GM19455 (cell line): ENCODE data around the gene ELFN1.

Experiments
- ATAC-seq: cut with Tn5 transposase; IDR thresholded peaks from one replicate; pipeline ENCODE4 v1.9.1; 2021; ENCODE audit not compliant: unreplicated experiment

Gene ELFN1

DNA sequence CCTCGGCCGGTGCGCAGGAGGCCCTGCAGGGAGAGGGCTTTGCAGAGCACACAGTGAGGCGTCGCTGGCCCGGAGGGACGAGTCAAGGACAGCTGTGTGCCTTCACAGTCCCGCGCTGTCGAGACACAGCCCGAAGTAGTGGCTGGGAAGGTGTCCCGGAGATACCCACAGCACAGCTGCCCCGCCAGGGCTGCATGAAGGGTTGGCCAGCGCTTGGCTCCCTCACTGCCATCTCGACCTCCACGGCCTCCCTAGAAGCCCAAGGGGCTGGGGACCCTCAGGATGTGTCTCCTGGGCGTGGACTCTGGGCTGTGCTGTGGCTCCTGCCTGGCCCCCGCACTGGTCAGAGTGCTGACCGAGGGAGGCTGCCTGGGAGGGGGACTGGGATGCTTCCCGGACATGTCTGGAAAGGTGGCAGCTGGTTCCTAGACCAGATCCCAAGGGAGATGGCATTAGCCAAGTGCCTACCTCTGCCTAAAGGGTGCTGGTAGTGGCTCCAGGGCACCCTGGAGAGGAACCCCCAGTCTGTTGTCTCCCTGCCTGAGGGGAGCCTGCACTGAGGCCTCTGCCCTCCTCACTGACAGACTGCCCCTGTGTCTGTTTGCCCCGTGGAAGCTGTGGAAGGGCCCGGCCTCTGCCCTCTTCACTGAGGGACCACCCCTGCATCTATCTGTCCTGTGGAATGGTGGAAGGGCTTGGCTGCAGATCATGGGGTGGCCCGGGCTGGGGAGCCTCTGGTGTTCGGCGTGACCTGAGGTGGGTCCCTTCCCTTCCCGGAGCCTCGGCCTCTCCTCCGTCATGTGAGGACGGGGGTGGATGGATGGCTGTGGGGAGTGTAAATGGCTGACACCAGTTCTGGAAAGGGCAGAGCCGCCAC, 5.8 kb downstream of the ELFN1 start:
- no peak for ATAC-seq

DNA sequence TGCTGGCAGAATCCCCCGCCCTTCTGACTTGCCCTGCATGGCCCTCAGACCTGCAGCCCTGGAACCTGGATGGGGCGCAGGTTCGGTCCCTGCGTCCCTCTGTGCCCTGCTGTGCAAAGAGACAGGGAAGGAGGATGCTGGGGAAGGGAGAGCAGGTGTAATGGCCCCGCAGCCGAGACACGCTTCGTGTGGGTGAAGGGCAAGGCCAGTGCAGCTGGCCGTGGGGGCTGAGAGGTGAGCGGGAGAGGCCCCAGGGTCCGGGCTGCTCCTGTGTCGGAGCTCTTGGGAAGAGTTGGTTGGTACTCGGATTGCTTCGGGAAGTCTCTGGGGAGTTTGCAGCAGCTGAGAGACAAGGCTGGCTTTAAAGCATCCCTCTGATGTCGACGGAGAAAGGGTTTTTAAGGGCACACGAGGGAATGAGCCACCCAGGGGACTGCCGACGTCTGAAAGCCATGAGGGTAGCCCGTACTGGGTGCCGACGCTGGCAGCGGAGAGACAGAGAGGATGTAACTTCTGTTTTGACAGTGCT, 6.5 kb downstream of the ELFN1 start:
- ATAC-seq = no peak

DNA sequence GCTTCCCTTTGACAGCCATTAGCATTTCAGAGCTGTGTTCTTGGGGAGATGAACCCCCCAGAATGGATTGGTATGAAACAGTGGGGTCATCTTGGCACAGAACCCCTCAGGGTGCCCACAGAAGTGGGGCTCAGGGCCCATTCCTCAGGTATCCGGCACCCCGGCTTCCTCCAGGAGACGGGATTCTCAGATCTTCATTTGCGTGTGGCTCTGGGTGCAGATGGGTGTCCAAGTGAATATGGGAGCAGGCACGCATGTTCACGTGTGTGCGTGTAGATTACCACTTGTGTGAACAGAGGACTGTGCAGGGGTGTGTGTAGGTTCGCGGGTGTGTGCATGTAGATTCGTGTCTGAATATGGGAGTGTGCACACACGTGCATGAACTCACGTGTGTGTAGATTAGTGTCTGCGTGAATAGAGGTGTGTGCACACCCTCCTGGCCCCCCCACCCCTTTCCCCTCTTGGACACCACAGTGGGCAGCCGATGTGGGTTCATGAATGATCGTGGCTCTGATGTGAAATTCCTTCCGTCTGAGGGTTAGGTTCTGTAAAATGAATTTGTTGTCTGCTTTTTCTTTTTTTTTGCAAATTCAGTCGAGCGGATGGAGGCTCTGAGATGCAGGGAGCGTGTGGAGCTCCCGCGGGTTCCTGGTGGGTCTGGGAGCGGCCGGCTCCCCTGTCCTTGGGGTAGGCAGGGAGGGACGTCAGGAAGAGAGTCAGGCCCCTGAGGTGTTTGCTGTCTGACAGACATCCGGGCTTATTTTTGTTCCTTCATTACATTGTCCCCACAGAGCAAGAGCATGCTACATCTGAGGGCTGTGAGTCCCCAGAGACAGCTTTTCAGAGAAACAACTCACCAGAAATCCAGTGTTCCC, 7.4 kb downstream of the ELFN1 start:
- ATAC-seq = no peak

DNA sequence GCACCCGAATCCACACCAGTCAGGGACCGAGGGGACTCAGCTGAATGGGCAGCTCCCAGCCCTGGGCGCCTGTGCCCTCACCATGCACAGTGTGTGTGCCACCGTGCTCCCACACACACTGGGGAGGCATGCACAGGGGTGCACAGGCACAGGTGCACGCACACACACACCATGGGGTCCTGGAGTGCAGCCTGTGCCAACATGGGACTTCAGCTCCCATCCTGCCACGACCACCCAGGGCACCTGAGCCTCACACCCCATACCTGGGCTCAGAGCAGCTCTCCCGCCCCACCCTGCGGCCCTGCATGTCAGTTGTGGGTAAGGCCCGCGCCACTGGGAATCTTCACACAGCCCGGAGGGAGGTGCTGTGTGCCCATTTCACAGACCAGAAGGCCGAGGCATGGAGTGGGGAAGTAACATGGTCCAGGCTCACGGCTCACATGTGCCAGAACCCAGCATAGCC, 8.0 kb downstream of the ELFN1 start:
- no peak for ATAC-seq

DNA sequence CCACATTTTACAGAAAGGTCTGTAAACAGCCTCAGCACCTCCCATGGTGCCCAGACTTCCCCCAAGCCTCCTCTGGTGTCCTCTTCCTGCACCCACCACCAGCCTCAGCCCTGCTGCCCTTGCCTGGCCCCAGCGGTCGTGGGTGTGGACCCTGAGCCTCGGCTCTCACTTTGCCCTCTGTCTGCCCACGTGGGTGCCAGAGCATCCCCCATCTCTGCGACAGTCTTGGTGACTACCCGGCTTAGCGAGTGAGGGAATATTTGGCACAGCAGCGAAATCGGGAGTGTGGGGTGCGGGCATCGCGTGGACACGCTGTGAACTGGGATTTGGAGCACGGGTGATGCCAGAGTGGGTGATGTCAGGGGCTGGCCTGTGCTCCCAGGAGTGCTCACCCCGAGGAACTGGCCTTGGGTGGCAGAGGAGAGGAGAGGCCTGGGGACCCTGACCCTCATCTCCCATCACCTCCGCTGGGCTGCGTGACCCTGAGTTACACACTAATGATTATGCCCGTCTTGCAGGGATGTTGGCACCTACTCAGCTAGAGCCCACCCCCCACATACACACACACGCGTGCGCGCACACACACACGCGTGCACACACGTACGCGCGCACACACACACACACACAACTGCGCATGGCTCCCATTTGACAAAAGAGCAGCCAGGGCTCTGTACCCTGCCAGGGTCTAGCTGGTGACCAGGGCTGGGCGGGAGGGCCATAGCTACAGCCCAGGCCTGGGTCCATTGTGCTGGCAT, 8.7 kb downstream of the ELFN1 start:
- ATAC-seq = no peak

DNA sequence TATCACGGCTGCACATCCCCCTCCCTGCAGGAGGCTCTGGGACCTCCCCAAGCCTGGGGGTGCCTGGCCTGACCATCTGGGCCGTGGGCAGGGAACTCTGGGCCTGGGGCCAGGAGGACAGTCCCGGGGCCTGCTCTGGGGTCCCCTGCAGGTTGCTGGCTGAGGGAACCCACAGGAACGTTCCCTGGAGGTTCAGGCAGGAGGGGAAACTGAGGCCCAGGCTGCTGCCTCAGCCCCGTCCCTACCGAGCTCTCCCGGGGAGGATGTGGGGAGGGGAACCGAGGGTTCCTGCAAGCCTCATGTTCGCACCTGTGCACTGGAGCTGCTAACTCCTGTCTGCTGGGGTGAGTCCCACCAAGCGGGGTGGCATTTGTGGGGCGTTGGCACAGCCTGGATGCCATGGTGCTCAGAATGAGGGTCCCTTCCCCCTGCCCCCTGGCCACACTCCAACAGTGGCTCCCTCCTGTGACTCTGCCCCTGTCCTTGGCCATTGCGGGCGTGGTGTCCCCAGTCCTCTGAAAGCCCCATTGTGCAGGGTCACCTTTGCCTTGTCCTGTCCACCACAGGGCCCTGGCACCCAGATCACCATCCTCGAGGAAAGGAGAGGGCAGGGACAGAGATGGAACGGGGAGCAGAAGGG, 9.4 kb downstream of the ELFN1 start:
- ATAC-seq = no peak

DNA sequence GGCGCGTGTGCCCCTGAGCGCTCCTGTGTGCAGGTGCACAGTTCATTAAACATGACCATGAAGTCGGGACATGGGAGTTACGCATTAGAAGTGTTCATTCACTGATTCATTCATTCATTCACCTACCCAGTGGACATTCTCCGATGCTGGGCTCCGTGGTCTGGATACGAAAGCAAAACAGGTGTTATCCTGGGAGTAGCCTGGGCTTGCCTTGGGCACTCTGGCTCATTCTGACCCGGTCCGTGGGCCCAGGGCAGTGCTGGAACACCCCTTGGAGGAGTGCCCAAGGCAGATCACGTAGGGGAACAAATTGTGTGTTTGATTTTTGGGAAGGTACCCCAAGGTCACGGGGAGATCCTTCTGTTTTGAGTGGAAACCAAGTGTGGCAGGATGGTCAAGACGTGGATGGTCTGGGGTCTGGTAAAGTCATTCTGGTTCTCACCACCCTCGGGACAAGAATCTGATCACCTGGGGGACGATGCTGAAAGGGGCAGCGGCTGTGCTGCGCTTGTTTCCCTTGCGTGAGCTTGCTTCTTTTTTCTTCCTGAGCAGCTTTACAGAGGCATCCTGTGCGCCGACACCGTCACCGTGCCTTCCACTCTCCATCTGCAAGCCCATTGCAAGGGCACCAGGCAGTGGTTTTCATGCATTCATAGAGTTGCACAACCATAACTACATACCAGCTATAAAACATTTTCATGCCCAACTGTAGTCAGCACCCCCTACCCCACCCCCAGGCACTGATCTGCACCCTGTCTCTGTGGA, 10.1 kb downstream of the ELFN1 start:
- ATAC-seq = no peak

DNA sequence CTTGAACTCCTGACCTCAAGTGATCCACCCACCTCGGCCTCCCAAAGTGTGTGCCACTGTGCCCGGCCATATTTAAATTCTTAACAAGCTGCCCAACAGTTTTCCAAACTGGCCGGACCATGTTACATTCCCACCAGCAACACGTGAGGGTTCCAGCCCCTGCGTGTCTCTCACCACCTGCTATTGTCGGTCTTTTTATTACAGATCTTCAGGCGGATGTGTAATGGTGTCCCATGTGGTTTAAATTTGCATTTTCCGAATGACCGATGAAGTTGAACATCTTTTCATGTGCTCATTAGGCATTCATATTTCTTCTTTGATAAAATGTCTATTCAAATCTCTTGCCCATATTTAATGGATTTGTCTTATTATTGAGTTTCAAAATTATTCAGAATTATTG, 11.5 kb downstream of the ELFN1 start:
- no peak for ATAC-seq

DNA sequence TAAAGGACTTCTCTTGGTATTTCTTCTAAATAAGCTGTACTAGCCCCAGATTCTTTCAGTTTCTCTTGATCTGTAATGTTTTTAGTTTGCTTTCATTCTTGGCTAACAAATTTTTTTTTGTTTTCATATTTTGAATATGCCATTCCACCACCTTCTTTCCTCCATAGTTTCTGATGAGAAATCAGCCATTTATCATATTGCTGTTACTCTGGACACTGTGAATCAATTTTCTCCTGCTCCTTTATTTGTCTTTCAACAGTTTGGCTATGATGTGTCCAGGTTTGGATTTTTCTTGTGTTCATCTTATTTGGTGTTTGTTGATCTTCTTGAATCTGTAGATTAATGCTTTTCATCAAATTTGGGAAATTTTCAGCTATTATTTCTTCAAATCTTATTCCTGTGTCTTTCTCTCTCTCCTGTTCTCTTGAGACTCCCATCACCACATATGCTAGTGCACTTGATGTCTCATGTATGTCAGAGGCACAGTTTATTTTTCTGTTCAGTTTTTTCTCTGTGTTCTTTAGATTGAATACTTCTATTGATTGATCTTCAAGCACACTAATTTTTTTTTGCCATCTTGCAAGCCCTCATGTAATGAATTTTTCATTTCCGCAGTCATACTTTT, 15.0 kb downstream of the ELFN1 start:
- ATAC-seq = no peak

DNA sequence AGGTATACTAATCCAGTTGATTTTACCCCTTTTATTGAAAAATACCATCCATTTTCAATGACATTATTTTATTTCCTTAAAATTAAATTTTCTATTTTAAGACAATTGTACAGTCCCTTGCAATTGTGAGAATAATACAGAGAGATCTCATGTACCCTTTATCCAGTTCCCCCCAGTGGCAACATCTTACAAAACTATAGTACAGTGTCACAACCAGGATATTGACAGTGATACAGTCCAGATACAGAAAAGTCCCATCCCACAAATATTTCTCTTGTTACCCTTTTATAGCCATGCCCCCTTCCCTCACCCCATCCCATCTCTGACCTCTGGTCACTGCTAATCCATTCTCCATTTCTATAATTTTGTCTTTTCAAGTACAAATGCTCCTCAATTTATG, 18.5 kb downstream of the ELFN1 start:
- ATAC-seq = no peak

DNA sequence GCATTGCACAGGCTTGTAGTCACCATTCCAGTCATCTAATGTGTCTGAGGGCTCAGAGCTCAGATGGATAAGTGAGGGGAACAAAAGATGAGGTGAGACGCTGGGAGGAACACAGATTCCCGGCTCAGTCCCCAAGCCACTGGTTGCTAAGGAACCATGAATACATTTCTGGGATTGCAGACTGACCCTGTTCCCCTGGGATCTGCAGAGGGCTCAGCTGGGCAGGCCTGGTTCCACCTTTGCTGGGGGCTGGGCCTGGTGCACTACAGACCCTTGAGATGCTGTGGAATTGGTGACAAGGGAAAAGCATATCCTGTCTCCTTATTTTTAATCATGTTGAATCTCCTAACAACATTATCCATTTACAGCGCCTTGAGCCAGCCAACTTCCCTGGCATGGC, 19.2 kb downstream of the ELFN1 start:
- ATAC-seq = no peak

DNA sequence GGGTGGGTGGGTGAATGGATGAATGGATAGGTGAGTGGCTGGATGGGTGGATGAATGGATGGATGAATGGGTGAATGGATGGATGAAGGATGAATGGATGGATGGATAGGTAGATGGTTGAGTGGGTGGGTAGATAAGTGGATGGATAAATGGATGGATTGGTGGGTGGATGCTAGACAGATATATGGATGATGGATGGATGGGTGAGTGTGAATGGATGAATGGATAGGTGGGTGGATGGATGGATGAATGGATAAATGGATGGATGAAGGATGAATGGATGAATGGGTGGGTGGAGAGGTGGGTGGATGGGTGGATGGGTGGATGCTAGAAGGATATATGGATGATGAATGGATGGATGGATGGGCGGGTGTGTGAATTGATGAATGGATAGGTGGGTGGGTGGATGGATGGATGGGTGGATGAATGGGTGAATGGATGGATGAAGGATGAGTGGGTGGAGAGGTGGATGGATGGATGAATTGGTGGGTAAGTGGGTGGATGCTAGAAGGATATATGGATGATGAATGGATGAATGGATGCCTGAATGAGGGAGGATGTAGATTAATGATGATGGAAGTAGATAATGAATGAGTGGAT, 20.4 kb downstream of the ELFN1 start:
- ATAC-seq = no peak

DNA sequence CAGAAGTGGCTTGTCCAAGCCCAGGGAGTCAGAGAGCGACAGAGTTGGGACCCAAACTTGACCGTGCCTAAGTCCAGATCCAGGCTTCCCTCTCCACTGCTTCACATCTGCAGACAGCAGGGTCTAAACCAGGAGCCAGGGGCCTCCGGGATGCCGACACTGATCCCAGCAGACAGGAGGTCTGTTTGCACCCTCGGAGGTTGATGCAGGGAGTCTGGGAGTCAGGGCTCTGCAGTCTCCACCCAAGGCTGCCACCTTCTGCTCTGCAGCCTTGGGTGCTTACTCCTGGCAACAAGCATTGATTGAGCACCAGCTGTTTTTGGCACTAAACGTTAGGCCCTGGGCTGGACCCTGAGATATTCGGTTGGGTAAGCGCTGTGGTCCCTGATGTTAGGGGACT, 21.0 kb downstream of the ELFN1 start:
- ATAC-seq = no peak

DNA sequence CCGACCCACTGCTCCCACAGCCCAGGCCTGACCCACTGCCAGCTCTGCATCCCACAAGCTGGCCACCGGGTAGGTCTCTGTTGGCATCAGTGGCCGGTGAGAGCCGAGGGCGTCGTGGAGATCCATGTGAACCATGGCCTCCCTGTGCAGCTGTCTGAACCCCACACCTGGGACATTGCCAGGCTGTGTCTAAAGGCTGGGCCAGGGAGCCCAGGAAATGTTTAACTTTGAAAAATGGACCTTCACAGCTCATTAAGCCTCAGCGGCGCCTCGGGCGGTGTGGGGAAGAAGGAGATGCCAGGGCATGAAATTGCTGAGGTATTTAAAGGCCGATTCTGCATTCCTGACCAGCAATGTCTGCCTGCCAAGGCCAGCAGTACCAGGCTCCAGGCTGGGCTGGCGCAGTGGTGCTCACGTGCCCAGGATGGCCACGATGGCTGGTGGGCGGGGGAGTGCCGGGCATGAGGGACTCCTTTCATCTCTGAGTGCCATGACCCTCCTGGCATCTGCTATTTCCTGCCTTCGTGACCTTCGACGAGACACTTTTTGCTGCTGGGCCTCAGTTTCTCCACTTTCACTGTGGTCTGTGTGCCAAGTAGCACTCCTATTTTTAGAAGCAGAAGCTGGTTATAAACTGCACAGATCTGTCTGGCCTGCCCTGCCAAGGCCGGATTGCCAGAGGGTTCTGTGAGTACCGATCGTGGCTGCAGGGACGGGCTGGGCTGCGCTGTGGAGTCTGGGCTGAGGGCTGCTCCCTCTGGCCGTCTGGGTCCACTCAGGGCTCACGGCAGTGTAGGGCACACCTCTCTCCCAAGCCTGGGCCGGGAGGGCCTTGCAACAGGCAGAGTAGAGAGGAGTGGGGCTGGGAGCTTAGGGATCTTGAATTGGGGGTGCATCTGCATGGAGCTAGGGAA, 21.8 kb downstream of the ELFN1 start:
- ATAC-seq = no peak

DNA sequence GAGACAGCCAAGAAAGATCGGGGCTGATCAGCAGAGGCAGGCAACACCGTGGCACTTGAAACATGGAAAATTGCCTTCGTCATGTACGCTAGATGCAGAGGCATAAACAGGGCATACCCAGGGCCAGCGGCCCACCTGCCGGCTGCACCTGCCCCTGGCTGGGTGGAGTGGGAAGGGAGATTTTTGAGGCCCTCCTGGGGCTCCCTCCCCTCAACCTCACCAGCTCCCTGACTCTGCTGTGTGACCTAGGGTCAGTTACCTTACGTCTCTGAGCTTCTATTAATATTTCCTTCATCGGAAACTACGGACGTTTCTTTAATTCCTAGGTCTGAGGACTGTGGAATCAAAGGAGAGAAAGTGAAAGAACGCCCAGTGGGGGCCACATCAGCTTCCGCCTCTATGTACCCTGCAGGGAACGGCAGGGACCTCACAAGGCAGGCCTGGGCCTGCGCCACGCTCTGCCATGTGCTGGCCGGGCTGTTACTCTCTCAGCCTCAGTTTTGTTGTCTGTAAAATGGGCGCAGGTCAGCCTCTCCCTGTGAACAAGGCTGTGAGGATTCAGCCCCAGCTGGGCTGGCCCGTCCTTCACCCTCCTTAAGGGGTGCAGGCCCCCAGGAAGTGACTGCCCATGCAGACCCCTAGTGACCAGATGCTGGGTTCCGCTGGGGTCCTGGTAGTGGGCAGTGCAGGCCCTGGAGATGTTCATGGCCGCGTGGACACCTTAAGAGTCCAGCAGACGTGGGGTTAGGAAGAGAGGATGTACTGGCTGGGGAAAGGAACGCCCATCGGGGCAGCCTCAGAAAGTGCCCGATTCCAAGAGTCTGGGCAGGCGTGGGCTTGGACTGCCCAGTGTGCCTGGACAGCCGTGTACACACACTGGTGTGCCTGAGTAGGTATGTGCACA, 22.7 kb downstream of the ELFN1 start:
- ATAC-seq = no peak

DNA sequence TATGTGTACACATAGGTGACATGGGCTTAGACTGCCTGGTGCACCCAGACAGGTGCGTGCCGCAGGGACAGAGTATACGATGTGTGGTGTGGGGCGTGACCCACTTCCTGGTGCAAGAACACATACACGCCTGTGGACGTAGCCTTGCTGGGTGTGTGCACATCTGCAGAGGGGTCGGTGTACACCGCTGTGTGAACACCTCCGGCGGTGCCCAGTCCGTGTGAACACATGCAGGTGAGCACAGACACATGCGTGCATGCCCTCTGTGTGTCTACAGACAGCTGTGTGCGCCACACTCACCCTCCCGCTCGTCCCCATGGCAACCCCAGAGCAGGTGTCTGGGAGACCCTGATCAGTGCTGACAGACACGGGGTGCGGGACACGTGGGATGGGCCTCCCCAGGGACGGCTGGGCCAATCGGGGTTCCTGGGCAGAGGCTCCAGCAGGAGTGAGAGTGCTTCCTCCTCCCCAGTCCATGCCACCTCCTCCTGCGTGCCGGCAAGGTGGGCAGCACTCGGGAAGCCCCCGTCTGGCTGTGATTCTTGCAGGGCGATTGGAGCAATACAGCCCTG, 23.4 kb downstream of the ELFN1 start:
- no peak for ATAC-seq
